ENCODE measurements around the gene UBE2D4.

Gene UBE2D4

DNA sequence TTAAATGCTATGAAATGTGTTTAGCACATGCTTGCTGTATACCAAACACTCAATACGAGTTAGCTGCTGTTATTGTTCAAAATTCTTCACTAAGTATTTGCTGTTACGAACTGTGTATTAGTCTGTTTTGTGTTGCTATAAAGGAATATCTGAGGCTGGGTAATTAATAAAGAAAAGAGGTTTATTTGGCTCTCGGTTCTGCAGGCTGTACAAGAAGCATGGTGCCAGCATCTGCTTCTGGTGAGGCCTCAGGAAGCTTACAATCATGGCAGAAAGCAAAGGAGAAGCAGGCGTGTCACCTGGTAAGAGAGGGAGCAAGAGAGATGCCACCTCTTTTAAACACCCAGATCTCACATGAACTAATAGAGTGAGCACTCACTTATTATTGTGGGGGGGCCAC is 1.6 kb downstream of the UBE2D4 start:
- CTCF ChIA-PET = no interaction called here
- POLR2A ChIA-PET (ENCODE audit: low non-redundant PET) = no interaction called here
- no peak for DNase-seq (ENCODE audit: low spot score)
- no peak overlapping the region for H3K27ac ChIP-seq
- no peak for TF ChIP-seq CTCF (conservative IDR thresholded peaks at IDR 0.05; ENCODE audit: low read depth)

DNA sequence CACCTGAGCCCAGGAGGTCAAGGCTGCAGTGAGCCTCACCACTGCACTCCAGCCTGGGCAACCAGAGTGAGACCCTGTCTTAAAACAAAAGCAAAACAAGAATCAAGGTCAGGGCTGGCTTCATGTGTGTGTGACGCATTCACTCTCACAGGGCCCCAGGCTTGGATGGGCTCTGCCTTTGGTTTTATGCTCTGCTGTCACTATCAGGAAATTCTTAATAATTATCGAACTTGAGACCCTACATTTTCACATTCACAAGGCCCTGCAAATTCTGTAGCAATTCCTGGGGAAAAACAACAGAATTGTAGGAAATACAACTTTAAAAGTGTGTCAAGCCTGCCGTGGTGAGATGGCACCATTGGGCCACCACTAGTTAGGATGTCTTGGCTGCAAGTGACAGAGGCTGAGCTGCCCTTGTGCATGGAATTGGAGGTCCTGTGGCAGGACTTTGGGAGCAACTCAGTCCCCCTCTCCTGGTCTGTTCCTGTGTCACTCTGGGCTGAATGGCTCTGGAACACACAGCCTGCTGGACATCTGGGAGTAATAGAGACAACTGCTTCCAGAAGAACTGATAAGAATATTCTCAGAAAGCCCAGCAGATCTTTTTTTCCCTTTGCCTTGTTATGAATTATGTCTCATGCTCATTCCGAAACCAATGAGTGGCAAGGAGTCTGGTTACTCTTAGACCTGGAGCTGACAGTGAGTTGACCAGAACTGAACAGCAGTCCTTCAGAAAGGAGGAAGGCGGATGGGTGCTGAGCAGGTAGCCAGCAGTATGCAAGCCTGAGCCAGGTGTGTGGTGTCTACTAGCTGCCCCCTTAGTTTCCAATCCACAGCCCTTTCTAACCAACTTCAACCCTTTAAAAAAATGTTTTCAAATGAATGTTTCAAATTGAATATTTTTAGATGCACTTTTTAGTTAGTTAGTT is 3.6 kb downstream of the UBE2D4 start:
- H3K27ac ChIP-seq = no peak overlapping the region
- TF ChIP-seq CTCF (conservative IDR thresholded peaks at IDR 0.05; ENCODE audit: low read depth) = no peak
- no peak for DNase-seq (ENCODE audit: low spot score)
- ChIA-PET CTCF (no interaction called here), POLR2A (ENCODE audit: low non-redundant PET) (no interaction called here)

GRCh38 chr7:43931346-43931745 is 5.1 kb downstream of the UBE2D4 start:
- H3K27ac ChIP-seq = no peak overlapping the region
- POLR2A ChIA-PET (ENCODE audit: low non-redundant PET) = no interaction called here
- CTCF ChIA-PET = interaction anchor here (0.7 kb wide), 1 partner anchor 9 kb away, joined by 3 read pairs; no protein-coding TSS in a partner anchor
- DNase-seq (ENCODE audit: low spot score) = no peak
- no peak for TF ChIP-seq CTCF (conservative IDR thresholded peaks at IDR 0.05; ENCODE audit: low read depth)

DNA sequence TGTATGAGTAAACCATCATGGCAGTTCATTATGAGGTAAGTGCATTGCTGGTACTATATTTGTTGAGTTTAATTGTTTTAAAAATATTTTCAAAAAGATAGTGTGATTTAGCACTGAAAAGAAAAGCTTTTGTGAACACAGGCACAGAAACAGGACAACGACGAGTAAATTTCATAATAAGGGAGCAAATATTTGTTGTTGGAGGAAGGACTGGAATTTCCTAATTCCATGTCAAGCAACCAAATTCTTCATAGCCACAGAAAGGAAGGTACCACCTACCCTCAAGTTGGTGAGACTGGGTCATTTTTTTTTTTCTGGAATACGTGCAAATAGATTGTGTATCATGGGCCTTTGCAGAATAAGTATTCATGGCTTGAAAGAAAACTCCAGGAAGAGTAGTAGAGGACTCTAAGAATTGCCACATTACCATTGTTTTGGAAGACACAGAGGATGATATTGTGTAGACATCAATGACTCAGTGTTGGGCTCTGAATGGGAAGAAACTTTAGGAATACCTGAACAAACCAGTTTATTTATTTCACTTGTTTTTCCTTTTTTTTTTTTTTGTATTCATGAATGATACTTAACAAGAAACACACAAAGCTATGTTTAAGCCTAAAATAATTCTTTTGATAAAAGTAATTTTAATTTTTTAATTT is 7.8 kb downstream of the UBE2D4 start:
- H3K27ac ChIP-seq = no peak overlapping the region
- ChIA-PET CTCF (interaction anchor here (0.6 to 0.7 kb wide), 2 partner anchors 8 to 96 kb away, joined by 3 read pairs; partner anchors contain the start of gene UBE2D4), POLR2A (ENCODE audit: low non-redundant PET) (no interaction called here)
- TF ChIP-seq CTCF (conservative IDR thresholded peaks at IDR 0.05; ENCODE audit: low read depth) = no peak
- DNase-seq (ENCODE audit: low spot score) = no peak

DNA sequence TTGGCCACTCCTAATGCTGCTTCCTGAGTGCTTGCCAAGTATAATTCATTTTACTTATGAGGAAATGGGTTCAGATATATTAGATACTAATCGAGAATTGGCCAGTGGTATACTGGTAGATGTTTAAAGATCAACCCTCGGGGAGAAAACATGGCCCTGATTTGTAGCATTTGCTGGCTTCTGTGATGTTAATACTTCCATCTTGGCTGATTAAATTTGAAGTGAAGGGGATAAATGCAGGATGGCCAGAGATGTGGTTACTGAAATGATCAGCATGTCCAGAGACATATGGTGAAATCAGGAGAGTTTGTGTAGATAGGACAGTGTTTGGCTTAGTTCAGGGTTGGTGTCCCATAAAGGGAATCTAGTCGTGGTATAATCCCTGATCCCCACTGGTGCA is 11.2 kb downstream of the UBE2D4 start:
- DNase-seq (ENCODE audit: low spot score) = no peak
- POLR2A ChIA-PET (ENCODE audit: low non-redundant PET) = no interaction called here
- no peak for TF ChIP-seq CTCF (conservative IDR thresholded peaks at IDR 0.05; ENCODE audit: low read depth)

DNA sequence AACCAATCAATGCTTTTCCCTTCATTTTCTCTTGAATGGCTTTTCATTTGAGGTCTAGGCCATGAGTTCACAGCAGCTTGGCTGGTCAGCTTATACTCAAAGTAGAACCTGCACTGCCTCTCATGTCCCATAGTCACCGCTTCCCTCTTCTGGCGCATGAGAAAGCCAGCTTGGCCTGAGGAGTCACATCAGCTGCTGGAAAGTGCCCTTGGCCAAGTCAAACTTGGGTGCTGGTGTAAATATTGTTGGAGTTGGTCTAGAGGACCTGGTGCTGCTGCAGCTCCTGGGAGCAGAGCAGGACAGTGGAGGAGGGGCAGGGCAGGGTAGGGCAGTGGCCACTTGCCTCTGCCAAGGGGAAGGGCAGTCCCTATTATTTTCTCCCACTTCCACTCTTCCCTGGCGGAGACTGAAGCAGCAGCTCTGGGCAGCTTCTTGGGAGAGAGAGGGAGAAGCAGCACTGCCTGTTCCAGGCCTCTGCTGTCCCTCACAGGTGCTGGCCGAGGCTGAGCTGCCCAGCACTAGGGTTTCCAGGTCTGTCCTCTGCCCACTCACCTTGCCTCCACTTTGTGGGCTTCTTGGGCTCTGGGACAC is 12.8 kb downstream of the UBE2D4 start:
- ChIA-PET CTCF (interaction anchor here (0.6 kb wide), 1 partner anchor 569 kb away, joined by 3 read pairs; no protein-coding TSS in a partner anchor), POLR2A (ENCODE audit: low non-redundant PET) (no interaction called here)
- no peak overlapping the region for H3K27ac ChIP-seq
- TF ChIP-seq CTCF (conservative IDR thresholded peaks at IDR 0.05; ENCODE audit: low read depth) = no peak
- no peak for DNase-seq (ENCODE audit: low spot score)

More for the DNA sequence above, 11.2 kb downstream of the UBE2D4 start:
- CTCF ChIA-PET = interaction anchor here (0.6 kb wide), 1 partner anchor 55 kb away, joined by 4 read pairs; no protein-coding TSS in a partner anchor
- H3K27ac ChIP-seq = no peak overlapping the region

Measured in RWPE1 (cell line).